Measurements from ENCODE around the gene BBOF1. TPM values are rescaled to one million over a fixed set of nuclear protein-coding genes. Genes with fewer than 3 reads are reported as not detected.
"Not testable (repeated sequence)": the region's sequence is repeated elsewhere in the genome, so short reads cannot be mapped to it uniquely, and the experiment has no call there.

The BBOF1 gene
- total RNA-seq = 8.6 TPM

GRCh38 chr14:74018586-74019407, at the start of gene BBOF1, which contains the start of gene ENTPD5:
Gene BBOF1, plus strand, starts transcription at chr14:74019349. Its CDS starts 130 bp downstream, at chr14:74019479.
Gene ENTPD5, minus strand, starts transcription at chr14:74019288. Its CDS starts 31,186 bp downstream, at chr14:73988102.
- intact Hi-C loops (cut with DNase I) = no loop called here
- ATAC-seq (peak; percentile 96), DNase-seq (ENCODE audit: low spot score) (peak; percentile 92)

DNA sequence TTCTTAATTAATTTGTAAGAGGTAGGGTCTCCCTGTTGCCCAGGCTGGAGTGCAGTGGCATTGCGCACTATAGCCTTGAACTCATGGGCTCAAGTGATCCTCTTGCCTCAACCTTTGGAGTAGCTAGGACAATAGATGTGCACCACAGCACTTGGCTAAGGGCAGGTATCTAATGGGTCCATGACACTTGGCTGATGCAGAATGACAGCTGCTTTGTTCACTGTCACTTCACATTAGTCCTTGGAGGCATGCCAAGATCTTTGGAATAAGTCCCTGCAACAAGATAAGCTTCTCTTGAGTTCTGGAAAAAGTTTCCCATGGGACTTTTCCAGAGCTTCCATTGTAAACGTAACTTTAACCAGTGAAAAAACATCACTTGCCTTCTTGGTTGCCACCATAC, 45.7 kb upstream of the BBOF1 start:
- ATAC-seq (no peak), DNase-seq (ENCODE audit: low spot score) (no peak)
- intact Hi-C loops (cut with DNase I) = no loop called here

GRCh38 chr14:73976125-73976524, 43.0 kb upstream of the BBOF1 start:
- ATAC-seq (no peak), DNase-seq (ENCODE audit: low spot score) (no peak)
- intact Hi-C loops (cut with DNase I) = no loop called here

DNA sequence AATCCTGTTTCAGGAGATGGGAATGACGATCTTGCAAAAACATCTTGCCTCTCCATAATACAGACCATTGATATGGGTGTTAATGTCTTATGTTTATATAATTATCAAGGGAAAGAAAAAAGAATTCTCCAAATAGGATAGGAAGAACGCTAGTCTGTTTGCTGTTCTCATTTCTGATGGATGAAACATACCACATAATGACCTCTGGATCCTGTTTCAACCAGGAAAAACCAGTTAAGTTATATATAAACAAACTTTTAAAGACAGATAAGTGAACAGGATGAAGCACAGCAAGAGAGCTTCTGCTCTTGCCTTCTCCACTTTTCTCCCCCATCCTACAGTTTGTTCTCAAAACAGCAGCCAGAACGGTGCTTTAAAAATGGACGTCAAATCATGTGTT, 41.3 kb upstream of the BBOF1 start:
- ATAC-seq = no peak

GRCh38 chr14:73988065-73988464, 31.1 kb upstream of the BBOF1 start:
- intact Hi-C loops (cut with DNase I) = no loop called here
- ATAC-seq = no peak
- no peak for DNase-seq (ENCODE audit: low spot score)

More for the DNA sequence above, 41.3 kb upstream of the BBOF1 start:
- DNase-seq (ENCODE audit: low spot score) = no peak
- intact Hi-C loops (cut with DNase I) = no loop called here

- DNase-seq (ENCODE audit: low spot score); ATAC-seq; intact Hi-C loops (cut with DNase I): not testable (repeated sequence)
Measured at GRCh38 chr14:73988656-73989055, 30.5 kb upstream of the BBOF1 start.

DNA sequence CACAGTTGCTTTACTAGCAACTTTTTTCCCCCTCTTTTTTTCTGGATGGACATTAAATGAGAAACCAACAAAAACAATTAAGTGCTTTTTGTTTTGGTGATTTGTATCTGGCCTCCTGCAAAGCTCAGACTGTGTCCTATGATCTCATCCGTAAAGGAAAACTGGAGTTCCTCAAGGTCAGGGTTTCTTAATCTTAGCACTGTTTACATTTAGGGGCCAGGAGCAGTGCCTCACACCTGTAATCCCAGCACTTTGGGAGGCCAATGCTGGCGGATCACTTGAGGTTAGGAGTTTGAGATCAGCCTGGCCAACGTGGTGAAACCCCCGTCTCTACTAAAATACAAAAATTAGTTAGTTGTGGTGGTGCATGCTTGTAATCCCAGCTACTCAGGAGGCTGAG, 28.1 kb upstream of the BBOF1 start:
- DNase-seq (ENCODE audit: low spot score) (no peak), ATAC-seq (no peak)
- intact Hi-C loops (cut with DNase I) = no loop called here

DNA sequence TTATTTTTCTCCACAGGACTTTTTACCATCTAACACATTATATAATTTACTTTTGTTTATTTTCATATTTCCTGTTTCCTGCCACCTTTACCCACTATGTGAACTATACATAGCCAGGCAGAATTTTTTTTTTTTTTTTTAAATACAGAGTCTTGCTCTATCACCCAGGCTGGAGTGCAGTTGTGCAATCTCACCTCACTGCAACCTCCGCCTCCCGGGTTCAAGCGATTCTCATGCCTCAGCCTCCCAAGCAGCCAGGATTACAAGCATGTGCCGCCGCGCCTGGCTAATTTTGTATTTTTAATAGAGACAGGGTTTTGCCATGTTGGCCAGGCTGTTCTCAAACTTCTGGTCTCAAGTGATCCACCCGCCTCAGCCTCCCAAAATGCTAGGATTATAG, 24.2 kb upstream of the BBOF1 start:
- ATAC-seq; intact Hi-C loops (cut with DNase I); DNase-seq (ENCODE audit: low spot score): not testable (repeated sequence)

DNA sequence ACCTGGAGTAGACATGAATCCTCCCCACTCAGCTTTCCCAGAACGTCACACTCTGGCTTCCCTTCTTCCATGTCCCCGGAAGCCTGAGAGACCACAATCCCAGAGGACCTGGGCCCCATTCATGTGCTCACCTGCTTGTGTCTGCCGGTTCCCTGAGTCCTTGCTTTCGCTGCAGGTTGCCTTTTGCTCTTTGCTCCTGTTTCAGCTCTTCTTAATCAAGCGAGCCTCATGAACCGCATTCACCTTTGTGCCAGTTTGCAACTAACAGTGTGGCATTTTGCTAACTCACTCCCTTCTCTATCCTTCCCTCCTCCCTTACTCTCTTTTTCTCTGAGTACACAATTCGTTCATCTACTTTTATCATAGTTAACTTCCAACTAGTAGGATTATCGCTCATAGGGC, 23.2 kb upstream of the BBOF1 start:
- ATAC-seq (no peak), DNase-seq (ENCODE audit: low spot score) (no peak)
- intact Hi-C loops (cut with DNase I) = no loop called here

DNA sequence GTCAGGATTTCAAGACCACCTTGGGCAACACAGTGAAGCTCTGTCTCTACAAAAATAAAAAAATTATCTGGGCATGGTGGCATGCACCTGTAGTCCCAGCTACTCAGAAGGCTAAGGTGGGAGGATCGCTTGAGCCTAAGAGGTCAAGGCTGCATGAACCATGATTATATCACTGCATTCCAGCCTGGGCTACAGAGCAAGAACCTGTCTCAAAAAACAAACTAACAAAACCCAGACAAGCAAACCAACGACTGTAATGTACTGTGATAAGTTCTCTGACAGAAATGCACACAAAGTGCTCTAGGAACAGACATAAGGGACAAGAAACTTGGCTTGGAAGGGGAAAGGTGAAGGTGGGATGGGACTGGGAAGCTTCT, 22.4 kb upstream of the BBOF1 start:
- no peak for DNase-seq (ENCODE audit: low spot score)
- intact Hi-C loops (cut with DNase I) = no loop called here
- ATAC-seq = no peak

DNA sequence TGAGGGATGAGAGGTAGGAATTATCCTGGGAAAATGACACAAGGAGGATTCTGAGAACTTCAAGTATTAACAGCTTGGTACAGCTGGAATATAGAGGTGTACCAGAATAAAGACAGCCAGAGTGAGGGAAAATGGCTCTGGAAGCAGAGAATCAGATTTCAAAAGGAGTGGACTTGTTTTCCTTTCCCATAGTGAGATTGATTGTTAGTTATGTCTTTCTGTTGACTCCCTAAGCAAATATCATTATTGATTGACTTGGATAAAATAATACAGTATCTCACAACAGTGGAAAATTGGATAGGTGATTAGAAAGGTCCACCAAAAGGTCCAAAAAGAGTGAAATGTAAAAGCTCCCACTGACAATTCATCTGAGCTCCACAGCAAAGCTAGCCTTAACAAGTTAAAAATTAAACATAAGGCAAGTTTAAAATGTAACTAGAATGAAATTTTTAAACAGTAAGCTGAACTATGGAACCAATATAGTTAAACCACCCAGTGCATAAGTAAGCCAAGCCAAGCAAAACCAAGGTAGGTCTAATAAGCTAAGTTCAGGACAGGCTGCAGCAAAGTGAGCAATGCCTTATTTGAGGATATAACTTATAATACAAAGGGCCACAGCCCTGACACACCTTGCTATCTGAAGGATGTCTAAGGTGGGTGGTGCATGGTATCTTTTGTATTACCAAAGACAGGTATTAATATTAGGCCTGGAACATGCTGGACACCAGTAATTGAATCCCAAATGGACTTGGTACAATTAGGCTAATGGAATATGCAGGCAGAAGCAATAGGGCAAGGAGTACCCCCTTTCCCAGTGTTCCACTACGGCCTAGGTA, 21.8 kb upstream of the BBOF1 start:
- intact Hi-C loops (cut with DNase I) = no loop called here
- DNase-seq (ENCODE audit: low spot score) (no peak), ATAC-seq (no peak)

DNA sequence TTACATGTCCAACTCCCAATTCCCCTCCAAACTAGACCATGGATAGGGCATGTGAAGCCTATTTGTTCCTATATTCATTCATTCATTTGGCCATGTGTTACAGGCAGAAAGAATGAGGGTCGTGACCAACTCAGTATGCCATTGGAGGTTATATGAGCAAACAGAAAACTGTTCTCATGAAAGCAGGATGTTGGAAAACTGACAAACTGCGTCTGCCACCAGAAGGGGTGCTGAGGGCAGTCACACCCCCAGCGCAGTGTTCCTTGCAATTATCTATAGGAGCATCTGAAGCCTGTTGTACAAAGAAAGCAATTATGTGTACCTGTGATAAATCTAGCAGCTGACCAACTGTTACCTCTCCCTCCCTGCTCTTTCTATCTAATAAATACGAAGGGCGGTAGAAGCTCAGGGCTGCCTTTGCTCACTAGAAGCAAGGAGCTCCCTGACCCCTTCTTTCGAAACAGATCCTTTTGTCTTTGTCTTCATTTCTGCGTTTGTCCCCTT, 21.2 kb upstream of the BBOF1 start:
- no peak for DNase-seq (ENCODE audit: low spot score)
- ATAC-seq = no peak
- intact Hi-C loops (cut with DNase I) = no loop called here

DNA sequence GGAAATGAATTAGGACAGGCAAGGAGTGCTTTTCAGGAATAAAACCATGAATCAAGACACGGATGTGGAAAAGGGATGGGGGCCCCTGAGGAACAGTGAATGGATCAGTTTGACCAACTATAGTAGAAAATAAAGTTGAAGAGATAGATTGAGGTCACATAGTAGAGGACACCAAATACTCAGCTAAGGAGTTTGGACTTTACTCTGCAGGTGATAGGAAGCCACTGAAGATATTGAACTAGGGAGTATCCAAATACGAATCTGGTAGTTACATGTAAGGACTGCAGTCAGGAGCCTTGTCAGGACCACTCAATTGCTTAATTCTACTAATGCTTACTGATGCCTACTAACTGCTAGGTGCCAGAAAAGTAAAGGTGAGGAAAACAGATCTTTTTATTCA, 20.4 kb upstream of the BBOF1 start:
- intact Hi-C loops (cut with DNase I) = no loop called here
- DNase-seq (ENCODE audit: low spot score) (no peak), ATAC-seq (no peak)

DNA sequence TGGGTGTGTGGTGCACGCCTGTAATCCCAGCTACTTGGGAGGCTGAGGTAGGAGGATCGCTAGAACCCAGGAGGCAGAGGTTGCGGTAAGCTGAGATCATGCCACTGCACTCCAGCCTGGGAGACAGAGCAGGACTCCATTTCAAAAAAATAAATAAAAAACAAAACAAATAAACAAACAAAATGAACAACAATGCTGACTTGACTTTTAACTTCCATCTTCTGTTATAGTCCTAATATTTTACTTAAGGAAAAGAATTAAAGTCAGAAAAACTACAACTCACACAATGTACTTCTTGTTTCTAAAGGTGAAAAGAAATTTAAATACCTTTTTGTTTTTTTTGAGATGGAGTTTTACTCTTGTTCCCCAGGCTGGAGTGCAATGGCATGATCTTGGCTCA, 13.5 kb upstream of the BBOF1 start:
- DNase-seq (ENCODE audit: low spot score); intact Hi-C loops (cut with DNase I); ATAC-seq: not testable (repeated sequence)

- DNase-seq (ENCODE audit: low spot score) = no peak
- intact Hi-C loops (cut with DNase I) = no loop called here
- no peak for ATAC-seq
Measured at GRCh38 chr14:74008843-74009499, 10.2 kb upstream of the BBOF1 start.

DNA sequence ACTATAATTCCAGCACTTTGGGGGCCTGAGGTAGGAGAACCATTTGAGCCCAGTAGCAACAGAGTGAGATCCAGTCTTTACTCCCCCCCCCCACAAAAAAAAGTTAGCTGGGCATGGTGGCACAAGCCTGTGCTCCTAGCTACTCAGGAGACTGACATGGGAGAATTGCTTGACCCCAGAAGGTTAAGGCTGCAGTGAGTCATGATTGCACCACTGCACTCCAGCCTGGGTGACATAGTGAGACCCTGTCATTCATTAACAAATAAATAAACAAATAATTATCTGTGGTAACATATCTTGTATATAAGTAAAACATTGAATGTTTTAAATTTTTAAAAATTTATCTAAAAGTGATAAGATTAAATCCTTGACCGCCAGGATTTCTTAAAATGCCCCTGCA, 4.8 kb upstream of the BBOF1 start:
- ATAC-seq (no peak), DNase-seq (ENCODE audit: low spot score) (no peak)
- intact Hi-C loops (cut with DNase I) = no loop called here

- ATAC-seq (no peak), DNase-seq (ENCODE audit: low spot score) (no peak)
- intact Hi-C loops (cut with DNase I) = no loop called here
Measured at GRCh38 chr14:74015176-74015575, 4.0 kb upstream of the BBOF1 start.

DNA sequence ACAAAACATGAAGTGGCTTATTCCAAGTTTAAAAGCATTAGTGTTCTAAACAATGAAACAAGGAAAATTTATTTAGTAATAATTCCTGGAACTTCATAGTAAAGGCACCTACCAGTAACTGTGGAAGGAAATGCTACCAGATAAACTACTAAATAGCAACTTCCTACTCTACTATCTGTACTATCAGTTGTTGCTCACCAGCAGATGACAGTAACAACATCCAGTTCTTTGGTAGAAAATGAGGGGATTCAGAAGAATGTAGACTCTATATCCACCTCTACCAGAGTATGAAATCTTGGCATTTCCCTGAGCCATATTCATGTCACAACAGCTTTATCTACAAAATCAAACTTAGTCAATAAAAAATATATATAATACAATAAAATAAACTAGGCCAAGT, 3.2 kb upstream of the BBOF1 start:
- intact Hi-C loops (cut with DNase I) = no loop called here
- DNase-seq (ENCODE audit: low spot score) = no peak
- no peak for ATAC-seq

GRCh38 chr14:74018174-74018585, 969 bp upstream of the BBOF1 start:
- intact Hi-C loops (cut with DNase I) = no loop called here
- DNase-seq (ENCODE audit: low spot score) (no peak), ATAC-seq (peak; percentile 7)

Measured in sciatic nerve (tissue), 2 donors.